Pulmonary artery endothelial cell (primary cell): ENCODE data around the gene BEAN1. TPM values are rescaled to one million over a fixed set of nuclear protein-coding genes. Genes with fewer than 3 reads are reported as not detected.

ENCODE experiments used
- DNase-seq: peaks from one replicate; pipeline ENCODE4 v3.0.0-alpha.2; 2011; ENCODE audit warnings: low read depth, low spot score
- total RNA-seq: library from RNA; depleted of rRNA; stranded (reverse); fragments of >200 nt; gene quantifications from 2 replicates; pipeline ENCODE4 v1.2.3, GENCODE V29; 2014

BEAN1 gene
- total RNA-seq, 1 donor from 2014 or later, result 0.26 TPM

DNA sequence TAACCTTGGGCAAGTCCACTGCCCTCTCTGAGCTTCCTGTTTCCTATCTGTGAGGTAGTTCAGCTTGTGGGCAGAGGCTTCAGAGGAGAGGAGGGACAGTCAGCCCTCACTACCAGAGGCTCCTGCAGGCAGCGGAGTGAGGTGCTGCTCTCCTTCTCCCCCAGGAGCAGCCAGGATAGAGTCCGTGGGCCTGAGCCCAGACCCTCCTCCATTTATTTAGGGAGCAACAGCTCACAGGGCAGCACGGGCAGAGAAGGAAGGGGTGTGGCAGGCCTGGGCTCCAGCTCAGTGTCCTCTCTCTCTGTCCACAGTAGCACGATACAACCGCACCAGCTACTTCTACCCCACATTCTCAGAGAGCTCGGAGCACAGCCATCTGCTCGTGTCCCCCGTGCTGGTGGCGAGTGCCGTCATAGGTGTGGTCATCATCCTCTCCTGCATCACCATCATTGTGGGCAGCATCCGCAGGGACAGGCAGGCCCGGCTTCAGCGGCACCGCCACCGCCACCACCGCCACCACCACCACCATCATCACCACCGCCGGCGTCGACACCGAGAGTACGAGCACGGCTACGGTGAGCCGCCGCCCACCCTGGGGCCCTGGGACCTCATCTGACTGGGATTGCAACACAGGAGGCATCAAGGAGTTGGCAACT lies 42.3 kb downstream of the BEAN1 start:
- no peak for DNase-seq

DNA sequence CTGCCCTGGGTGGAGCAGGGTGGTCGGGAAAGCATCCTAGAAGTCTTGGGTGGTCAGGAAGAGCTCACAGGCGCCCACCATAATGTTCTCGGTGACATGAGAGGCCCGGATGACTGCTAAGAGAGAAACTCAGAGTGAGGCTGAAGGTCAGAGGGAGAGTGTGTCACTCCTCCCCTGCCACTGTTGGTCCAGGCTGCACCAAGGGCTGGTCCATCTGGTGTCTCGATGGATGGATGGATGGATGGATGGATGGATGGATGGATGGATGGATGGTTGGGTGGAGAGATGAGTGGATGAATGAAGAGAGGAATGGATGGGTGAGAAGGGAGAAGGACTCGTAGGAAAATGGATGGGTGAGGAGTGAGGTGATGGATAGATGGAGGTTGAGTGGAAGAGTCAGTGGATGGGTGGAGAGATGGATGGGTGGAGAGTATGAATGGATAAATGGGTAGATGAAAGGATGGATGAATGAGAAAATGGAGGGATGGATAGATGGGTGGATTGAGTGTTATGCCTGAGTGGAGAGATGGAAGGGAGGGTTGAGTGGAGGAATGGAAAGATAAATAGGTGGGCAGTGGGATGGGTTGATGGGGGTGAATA lies 43.0 kb downstream of the BEAN1 start:
- DNase-seq, result no peak

DNA sequence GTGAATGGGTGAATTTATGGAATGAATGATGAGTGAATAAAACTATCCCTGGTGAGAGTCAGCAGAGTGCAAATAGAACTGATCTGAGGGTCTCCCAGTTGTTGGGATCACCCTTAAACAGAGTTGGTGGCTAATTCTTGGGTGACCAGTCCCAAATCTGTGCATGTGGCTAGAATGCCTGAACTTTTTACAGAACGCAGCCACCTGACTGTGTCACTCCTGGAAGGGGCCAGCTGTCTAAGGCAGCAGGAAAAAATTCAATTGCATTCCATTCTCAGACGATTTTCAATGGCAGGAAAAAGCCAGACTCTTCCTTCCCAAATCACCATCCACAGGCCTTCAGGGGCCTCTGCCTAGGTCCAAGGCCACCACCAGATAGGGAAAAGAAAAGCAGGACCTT lies 43.5 kb downstream of the BEAN1 start:
- no peak for DNase-seq

DNA sequence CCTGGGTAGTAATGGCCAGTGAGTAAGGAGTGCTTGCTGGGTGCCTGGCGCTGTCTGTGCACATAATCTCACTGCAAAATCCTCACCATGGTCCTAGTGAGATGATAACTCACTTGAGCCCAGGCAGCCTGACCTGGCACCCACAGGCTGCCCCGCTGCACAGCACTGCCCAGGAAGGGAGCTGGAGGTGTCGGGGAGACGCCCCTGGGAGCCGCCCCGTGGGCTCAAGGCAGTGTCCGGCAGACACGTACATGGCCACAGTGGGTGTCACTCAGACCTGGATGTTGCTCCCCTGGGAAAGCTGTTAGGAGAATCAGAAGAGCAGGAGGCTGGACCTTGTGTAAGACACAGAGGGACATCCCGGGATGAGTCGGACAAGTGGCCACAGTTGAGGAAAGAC lies 44.2 kb downstream of the BEAN1 start:
- no peak for DNase-seq

DNA sequence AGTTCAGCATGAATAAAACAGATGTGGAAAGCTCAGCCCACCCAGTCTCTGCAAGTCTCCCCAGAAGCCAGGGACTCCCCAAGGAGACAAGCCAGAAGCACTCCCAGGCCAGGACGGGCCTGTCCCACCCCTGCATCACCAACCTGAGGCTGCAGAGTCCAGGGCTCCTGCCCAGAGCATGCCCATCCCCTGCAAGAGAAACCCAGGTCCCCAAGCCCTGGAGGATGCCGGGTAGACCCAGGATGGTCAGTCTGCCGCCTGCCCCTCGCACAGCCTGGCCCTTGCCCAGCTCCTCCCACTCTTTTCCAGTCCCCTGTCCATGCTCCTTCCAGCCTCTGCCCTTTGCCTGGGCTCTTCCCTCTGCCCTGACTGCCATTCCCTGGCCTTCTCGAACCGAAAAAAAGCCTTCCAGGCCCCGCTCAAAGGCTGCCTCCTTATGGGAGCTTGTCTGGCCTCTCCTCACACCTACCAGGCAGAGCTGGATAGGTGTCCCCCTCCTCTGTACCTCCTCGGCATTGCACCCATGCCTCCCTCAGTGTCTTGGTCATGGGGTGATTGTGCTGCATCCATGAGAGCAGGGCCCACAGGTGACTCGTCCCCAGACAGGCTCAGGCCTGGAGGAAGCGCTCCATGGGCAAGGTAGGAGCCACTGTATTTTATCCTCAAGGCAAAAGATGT lies 44.8 kb downstream of the BEAN1 start:
- no peak for DNase-seq

DNA sequence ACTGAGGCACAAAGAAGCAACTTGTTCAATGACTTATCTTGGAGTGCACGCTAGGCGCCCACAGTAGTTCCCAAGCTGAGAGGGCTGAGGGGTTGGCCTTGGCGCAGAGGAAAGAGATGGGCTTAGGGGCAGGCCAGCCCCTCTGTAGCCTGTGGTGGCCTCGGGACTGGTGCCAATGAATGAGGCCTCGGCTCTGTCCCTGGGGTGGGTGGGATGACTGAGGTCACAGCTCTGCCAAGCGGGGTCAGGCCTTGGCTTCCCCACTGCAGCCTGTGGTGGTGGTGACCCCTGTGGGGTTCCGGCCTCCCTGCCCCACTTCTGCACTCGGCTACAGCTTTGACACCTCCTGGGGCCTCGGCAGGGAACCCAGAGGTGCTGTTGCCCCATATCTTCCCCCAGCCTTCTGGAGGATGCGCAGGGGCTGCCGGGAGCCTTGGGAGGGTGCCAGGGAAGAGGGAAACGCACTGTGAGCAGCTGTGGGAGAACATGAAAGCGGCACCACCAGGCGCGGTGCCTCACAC lies 46.0 kb downstream of the BEAN1 start:
- no peak for DNase-seq

DNA sequence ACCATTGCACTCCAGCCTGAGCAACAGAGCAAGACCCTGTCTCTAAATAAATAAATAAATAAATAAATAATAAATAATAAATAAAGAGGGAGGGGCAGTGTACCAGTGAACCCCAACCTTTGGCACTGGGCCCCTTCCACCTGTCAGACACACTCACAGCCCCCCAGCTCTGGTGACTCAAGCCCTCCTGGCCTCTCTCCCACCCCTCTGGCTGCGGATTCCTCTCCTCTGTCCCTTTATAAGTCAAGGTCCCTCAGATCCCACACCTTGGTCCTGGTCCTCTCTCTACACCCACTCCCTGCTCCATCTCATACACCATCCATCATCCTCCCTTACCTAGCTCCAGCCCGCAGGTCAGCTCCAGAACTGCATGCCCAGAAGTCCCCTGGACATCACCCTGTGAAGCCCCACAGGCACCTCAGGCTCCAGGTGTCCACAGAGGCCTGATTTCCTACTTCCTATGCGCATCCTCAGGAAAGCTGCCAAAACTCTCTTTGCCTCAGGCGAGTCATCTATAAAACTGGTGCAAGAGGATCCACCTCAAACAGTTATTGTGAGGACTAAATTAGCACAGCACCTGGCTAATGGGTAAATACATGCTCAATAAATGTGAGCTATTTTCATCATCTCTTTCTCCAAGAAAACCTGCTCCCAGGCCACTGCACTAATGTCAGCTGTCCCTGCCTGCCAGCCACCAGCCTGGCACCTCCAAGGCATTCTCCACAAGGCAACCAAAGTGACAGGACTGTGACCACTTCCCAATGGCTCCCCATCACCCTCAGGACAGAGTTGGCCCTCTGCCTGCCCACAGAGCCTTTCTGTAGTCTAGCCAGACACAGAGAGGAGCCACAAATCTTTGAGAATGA lies 46.8 kb downstream of the BEAN1 start:
- no peak for DNase-seq

DNA sequence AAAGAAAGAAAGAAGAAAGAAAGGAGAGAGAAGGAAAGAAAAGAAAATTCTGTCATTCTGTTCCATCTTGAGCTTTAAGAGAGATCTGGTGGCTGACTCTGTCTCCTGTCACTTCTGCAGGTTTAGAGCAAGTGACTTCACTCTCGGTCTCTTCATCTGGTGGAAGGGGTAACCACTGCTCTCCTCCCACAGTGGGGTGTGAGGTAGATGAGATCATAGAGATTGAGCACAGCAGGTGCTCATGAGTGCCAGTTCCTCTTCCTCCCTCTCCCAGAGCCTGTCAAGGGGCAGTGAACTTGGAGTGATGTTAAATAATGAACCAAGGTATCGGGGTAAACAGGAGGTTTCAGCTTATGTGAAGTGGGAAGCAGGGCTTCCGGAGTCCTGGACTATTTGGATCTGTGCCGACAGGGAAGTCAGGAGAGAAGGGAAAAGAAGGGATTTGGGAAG lies 47.7 kb downstream of the BEAN1 start:
- no peak for DNase-seq

DNA sequence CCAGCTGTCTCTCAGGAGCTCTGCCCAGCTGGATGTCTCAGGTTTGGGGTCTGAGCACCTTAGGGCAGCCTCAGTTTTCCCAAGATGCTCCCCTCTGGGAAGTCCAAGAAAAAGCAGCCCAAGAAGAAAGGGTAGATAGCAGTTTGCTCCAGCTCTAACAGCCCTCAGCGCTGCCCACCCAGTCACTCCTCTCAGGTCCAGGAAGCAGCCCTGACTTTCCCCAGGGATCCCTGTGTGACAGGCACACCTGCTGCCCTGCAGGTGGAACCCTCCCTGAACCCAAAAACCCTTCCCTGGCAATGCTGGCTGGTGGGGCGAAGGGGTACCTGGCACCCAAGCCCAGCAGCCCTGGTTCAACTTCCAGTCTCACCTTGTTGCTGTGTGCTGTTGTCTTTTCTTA lies 48.1 kb downstream of the BEAN1 start:
- DNase-seq, result no peak

DNA sequence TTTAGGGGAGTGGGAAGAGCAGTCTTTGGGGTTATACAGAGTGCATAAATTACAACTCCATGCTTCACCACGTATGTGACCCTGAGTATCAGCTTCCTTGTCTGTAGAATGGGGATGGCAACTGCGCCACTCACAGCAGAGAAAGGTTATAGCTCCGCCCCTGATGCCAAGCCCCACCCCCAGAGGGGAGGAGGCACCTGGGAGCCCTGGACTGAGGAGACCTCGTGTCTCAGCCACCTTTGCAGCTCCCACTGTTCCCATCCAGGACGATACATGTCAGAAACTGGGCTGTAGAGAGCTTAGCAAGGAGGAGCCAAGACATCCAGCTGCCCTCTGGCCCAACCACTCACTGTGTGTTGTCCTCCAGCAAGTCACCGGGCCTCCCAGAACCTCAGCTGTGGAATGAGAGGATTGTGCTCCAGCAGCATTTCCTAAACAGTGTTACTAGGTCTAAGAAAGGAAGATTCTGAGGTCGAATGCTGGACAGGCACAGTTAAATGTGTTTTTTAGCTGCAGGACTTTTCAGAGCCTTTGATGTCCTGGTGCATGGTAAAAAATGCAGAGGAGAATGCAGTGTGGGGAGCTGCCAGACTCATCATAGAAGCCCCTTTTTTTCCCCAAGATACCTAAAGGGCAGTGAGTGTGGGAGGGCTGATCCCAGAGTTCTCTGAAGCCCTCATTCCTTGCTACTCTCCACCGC lies 49.4 kb downstream of the BEAN1 start:
- DNase-seq, result no peak

DNA sequence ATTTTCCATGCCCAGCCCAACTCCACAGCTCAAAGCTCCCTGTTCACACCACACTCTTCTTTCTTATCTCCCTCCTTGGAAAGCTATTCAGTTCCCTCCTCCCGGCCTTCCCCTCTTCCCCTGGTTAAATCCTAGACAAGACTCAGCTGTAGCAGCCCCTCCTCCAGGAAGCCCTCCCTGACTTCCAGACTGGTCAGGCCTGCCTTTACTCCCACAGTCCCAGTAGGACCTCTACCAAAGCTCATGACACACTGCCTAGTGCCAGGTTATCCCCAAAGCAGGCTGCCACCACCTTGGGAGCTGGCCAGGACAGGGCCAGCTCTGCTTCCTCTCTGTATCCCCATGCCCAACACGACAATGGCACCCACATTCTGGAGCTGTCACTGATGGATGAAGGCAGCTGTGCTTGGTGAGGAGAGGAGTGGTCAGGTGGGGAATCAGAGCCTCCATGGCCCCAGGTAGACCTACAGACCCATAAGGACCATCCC lies 50.0 kb downstream of the BEAN1 start:
- no peak for DNase-seq

DNA sequence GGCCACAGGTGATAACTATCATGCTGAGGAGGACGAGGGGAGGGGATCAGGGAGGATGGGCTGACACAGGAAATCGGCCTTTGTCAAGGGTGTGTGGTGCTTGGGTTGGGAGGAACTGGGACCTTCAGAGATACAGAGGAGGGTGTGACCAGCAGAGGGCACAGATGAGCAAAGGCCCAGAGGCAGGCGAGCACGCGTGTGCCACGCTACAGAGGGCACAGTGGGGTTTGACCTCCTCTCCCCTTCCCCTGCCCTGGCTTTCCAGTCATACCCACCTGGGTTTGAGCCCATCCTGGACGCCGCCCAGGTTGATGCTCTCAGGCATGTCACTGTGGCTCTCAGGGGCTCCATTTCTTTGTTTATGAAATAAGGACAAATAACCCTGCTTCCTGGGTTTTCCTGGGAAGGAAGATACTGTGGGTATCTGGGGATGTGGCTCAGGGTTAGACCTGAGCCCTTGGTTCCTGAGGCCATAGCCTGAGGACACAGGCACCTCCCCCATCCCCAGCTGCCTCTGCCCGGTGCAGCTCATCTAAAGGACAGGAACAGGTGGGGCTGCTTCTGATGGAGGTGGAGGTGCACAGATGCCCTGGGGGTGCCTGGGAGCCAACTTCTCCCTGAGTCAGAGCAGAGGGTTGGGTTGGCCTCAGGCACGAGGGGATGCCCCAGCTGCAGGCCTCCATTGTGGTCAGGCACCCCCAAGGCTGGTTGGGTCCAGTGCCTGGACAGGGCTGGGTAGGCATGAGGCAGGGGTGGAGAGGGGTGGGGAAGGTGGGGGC lies 51.8 kb downstream of the BEAN1 start:
- DNase-seq, result no peak

DNA sequence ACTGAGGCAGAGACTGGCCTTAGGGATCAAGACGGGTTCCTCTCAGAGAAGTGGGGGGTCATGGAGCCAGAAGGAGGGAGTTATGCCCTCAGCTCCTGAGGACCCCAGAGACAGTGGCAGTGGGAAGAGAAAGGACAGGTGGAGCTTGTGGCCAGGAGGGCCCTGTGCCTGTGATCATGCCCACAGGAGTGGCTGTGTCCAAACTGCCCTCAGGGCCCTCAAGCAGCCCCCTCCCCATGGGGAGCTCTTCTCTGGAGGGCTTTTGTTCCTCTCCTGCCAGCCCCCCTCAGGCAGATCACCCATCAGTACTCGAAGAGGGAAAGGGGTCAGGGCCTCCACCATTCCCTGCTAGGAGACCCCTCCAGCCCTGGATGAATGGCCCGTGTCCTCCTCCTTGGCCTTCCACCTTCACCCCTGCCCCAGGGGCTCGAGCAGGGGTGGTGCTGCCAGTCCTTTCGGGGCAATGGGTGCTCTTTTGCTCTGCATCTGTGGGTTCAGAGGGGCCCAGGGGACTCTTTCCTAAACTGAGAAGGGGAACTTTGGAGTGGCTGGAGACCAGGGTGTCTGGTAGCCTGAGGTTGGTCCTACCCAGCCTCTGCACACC lies 52.7 kb downstream of the BEAN1 start:
- DNase-seq, result no peak

DNA sequence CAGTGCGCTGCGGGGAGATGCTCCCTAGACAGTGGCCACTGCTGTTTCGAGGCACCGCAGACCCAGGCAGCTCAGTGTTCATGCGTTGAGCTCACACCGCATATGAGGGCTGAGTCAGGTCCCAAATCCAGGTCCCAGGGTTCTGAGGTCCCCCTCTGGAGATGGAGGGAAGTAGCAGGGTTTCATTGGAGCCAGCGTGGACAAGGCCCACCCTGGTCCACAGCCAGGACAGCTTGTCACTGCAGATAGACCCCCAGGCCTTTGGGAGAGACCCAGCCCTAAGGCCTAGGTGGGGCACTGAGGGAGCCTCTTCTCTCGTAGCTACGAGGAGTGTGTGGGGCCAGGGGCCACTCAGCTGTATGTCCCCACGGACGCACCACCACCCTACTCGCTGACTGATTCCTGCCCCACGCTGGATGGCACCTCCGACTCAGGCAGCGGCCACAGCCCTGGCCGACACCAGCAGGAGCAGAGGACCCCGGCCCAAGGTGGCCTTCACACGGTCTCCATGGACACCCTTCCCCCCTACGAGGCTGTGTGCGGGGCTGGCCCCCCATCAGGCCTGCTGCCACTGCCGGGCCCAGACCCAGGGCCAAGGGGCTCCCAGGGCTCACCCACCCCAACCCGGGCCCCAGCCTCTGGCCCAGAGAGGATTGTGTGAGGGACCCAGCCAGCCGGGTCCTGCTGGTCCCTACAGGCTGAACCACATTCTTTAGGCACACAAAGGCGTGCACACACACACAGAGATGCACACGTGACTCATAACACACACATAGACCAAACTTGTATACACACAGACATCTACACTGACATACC lies 53.4 kb downstream of the BEAN1 start:
- no peak for DNase-seq

DNA sequence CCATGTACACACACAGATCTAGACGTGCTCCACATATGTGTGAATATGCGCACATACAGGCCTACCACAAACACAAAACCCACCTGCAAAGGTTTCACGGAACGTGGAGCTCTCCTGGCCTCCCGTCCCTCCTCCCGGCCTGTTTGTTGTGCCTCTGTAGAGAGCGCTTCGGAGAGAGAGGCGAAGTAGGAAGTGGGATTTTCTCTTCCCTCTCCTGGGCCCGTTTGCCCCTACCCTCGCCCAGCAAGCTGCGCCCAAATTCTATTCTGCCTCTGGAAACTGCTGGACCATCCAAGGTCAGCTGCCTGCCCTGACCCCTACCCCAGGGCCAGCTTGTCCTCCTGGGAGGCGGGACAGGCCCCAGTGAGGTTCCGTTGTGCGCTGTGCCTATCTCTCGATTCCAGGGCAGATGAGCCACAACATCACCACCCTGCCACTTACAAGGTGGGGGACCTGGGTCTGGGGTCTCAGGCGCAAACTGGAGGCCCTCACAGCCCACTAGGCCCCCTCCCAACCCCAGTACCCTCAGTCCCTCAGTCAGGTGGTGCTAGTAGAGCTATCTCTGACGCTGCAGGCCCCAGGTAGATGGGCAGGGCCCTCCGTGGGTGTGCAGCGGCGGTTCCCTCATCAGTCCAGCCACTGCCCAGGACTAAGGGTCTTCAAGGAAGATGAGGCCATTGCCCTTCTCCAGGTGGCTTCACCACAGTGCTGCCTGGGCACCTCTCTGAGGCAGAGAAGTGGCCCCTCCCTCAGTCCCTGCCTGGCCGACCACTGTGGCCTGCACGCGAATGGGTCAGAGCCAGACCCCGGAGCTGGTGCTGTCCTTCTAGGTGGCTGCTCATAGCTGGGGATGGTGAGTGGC lies 54.2 kb downstream of the BEAN1 start:
- no peak for DNase-seq

DNA sequence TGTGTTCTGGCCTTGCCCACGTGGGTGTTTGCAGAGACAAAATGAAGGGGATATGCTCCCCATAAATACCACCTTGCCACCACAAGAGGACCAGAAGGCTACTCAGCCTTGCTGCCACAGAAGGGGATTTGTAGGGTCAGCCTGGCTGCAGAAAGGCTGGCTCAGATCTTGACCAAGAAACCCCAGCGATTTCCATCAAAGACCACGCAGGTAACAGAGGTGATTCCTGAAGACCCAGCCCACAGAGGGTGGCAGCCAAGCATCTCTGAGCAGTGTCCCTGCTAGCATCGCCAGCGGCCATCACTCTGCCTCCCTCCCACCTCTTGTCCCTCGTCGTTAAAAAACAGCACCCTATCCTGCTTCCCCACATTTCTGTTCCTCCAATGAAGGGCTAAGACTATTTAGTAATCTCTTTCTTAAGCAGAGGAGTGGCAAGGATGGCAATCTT lies 54.9 kb downstream of the BEAN1 start:
- no peak for DNase-seq

DNA sequence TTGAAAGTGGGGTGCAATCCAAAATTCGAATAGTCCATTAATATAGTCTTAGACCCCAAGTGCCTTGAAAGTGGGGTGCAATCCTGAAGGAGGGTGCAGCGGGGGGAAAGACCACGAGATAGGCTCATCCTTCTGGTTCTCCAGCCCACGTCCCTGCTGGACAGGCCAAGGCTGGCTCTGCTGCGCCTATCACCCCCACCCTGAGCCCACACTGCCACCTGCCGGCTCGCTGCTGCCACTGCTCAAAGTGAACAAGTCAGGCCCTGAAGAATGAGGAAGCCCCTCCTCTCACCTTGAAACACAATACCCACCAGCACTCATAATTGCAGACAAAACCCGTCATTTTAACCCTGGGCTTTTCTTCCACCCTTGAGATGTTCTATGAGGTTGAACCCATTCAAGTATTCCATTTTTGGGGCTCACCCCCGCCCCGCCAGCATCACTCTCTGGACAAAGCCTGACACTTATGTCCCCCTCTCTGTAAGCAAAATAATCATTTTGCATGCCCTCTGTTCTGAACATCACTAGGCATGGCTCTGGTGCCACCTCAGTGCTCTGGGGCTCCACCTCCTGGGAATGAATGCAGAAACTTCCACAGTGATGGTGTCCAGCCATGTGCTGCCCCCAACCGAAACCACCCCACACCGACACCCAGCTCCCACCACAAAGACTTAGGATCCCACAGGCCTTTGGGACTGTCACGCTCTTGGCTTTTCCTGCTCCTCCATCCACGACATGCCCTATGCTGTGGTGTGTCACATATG lies 56.8 kb downstream of the BEAN1 start:
- peak; percentile 26 for DNase-seq
